Left lobe of liver (tissue), 1 donor: ENCODE data around the gene THOC1. TPM values are rescaled to one million over a fixed set of nuclear protein-coding genes. Genes with fewer than 3 reads are reported as not detected.

ENCODE experiments used
- total RNA-seq: library from RNA; stranded (reverse); gene quantifications from one replicate; pipeline ENCODE4 v1.2.1, GENCODE V29; 2021
- donor health status: DM: no; HTN: yes; CAD: no.

Gene THOC1
- total RNA-seq, 1 donor from 2014 or later, result 8.9 TPM

Other genes starting within 250 kb of the THOC1 start
- not detected for gene TUBB8B, start 218.4 kb downstream of the THOC1 start, total RNA-seq
- gene USP14, start 109.5 kb downstream of the THOC1 start, total RNA-seq, result 15.8 TPM
- 0.08 TPM for gene COLEC12, start 232.7 kb upstream of the THOC1 start, total RNA-seq